Measurements from ENCODE around the gene ATP8B2. TPM values are rescaled to one million over a fixed set of nuclear protein-coding genes. Genes with fewer than 3 reads are reported as not detected.

Gene ATP8B2
- polyA plus RNA-seq, 1 of the 3 experiments (the other 2 are of a cell fraction) = 50.7 TPM

- H2AFZ ChIP-seq (ENCODE audit: low read depth) = no peak overlapping the region
- no peak overlapping the region for H3K27ac ChIP-seq (ENCODE audit: low read depth in 2 of 2, low read length in 1 of 2)
- H3K4me2 ChIP-seq = no peak overlapping the region
- ChIA-PET CTCF (interaction anchor here (0.7 to 6.9 kb wide), 9 partner anchors 9 to 859 kb away, joined by 3 to 53 read pairs (median 3); no protein-coding TSS in a partner anchor), POLR2A (no interaction called here)
- peaks cover 5% of the 10 kb centered on the region for H3F3A ChIP-seq (replicated peaks; ENCODE audit: insufficient read depth)
- TF ChIP-seq PBX3 (IDR thresholded peaks at IDR 0.05) (no peak), CHD2 (IDR thresholded peaks at IDR 0.05; ENCODE audit: low read length, partially characterized antibody) (no peak), POLR2AphosphoS5 (IDR thresholded peaks at IDR 0.05; ENCODE audit: low read depth, low read length) (no peak), SMC3 (IDR thresholded peaks at IDR 0.05; ENCODE audit: low read depth, low read length) (no peak), RXRA (IDR thresholded peaks at IDR 0.05; ENCODE audit: borderline replicate concordance, low read depth) (no peak), SIN3A (IDR thresholded peaks at IDR 0.05; ENCODE audit: borderline replicate concordance, low read depth, low read length) (no peak), TAF1 (IDR thresholded peaks at IDR 0.05; ENCODE audit: borderline replicate concordance, low read depth, low read length) (no peak), EP300 (IDR thresholded peaks at IDR 0.05; ENCODE audit: borderline replicate concordance in 1 of 2, low read depth in 1 of 2, low read length in 1 of 2) (no peak), NRF1 (IDR thresholded peaks at IDR 0.05; ENCODE audit: low read depth, low read length) (no peak), FOSL2 (IDR thresholded peaks at IDR 0.05; ENCODE audit: borderline replicate concordance, low read depth) (no peak), GABPA (IDR thresholded peaks at IDR 0.05; ENCODE audit: low read depth) (no peak), RFX5 (IDR thresholded peaks at IDR 0.05; ENCODE audit: low read length) (no peak)
- H3K9me3 ChIP-seq = no peaks in the 10 kb centered on the region
- H3K27me3 ChIP-seq (ENCODE audit: insufficient read depth) = no peaks in the 10 kb centered on the region
- H3K4me1 ChIP-seq (ENCODE audit: control insufficient read depth in 1 of 2, insufficient read depth in 2 of 2, low read depth in 1 of 2, low read length in 1 of 2) = peaks cover 7 to 10% of the 10 kb centered on the region in 2 experiments; a peak in 1 of 4 replicates
- no peak for DNase-seq
- no peaks in the 10 kb centered on the region for H3K9me2 ChIP-seq
- H3K36me3 ChIP-seq (replicated peaks in 1 of 2; ENCODE audit: control insufficient read depth in 1 of 2, insufficient read depth in 2 of 2, low read length in 1 of 2) = peaks cover 0 to 8% of the 10 kb centered on the region in 2 experiments
- H3K9ac ChIP-seq = no peak overlapping the region
- H3K79me2 ChIP-seq (ENCODE audit: insufficient read depth) = no peaks in the 10 kb centered on the region
- H3K4me3 ChIP-seq (ENCODE audit: low read depth in 2 of 2, low read length in 1 of 2) = no peak overlapping the region
- WGBS (ENCODE audit: low lambda C conversion rate) = 83% methylated on average over 5 of the region's 5 CpGs
- no peaks in the 10 kb centered on the region for H4K20me1 ChIP-seq (ENCODE audit: insufficient read depth)
Observed at GRCh38 chr1:154353966-154354365, 28.6 kb downstream of the ATP8B2 start.

- Histone ChIP-seq H3K27me3 (ENCODE audit: insufficient read depth) (no peaks in the 10 kb centered on the region), H3K27ac (ENCODE audit: low read depth in 2 of 2, low read length in 1 of 2) (no peak overlapping the region), H3K9ac (no peak overlapping the region), H3K79me2 (ENCODE audit: insufficient read depth) (no peaks in the 10 kb centered on the region), H3K36me3 (replicated peaks in 1 of 2; ENCODE audit: control insufficient read depth in 1 of 2, insufficient read depth in 2 of 2, low read length in 1 of 2) (no peaks in the 10 kb centered on the region), H4K20me1 (ENCODE audit: insufficient read depth) (no peaks in the 10 kb centered on the region), H3K4me3 (ENCODE audit: low read depth in 2 of 2, low read length in 1 of 2) (no peak overlapping the region), H3K9me3 (no peaks in the 10 kb centered on the region), H3F3A (replicated peaks; ENCODE audit: insufficient read depth) (no peaks in the 10 kb centered on the region), H3K4me2 (no peak overlapping the region), H2AFZ (ENCODE audit: low read depth) (no peak overlapping the region), H3K9me2 (no peaks in the 10 kb centered on the region), H3K4me1 (ENCODE audit: control insufficient read depth in 1 of 2, insufficient read depth in 2 of 2, low read depth in 1 of 2, low read length in 1 of 2) (no peaks in the 10 kb centered on the region)
- ChIA-PET POLR2A (no interaction called here), CTCF (no interaction called here)
- 95% methylated on average over 8 of the region's 8 CpGs for WGBS (ENCODE audit: low lambda C conversion rate)
- TF ChIP-seq TAF1 (IDR thresholded peaks at IDR 0.05; ENCODE audit: borderline replicate concordance, low read depth, low read length) (no peak), RXRA (IDR thresholded peaks at IDR 0.05; ENCODE audit: borderline replicate concordance, low read depth) (no peak)
- no peak for DNase-seq
Observed at GRCh38 chr1:154358519-154358918, 33.2 kb downstream of the ATP8B2 start.
